Activated T-helper 9 cell treated with anti-CD3 and anti-CD28 coated beads, Interleukin-2, amount 50 U/mL, for 16 hours (primary cell): ENCODE measurements around the gene MACIR.
A peak's percentile ranks its signal among the peaks of the same experiment; 100 is the strongest.

Experiments used
- DNase-seq: peaks from one replicate; pipeline ENCODE4 v3.0.0-alpha.2; 2020; ENCODE audit warnings: low read depth

Gene MACIR

GRCh38 chr5:103245761-103246160 lies 12.8 kb upstream of the MACIR start:
- no peak for DNase-seq

DNA sequence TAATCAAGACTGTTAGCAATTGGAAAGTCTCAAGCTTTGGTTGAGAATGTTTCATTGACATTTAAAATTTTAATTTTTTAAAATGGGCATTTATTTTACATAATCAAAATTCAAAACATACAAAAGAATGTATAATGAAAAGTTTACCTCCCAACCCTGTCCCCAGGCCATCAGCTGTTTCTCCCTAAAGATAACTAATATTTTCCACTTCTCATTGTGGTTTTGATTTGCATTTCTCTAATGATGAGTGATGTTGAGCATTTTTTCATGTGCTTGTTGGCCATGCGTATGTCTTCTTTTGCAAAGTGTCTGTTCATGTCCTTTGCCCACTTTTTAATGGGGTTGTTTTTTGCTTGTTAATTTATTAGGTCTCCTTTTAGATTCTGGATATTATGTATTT lies 11.4 kb upstream of the MACIR start:
- DNase-seq, result no peak

DNA sequence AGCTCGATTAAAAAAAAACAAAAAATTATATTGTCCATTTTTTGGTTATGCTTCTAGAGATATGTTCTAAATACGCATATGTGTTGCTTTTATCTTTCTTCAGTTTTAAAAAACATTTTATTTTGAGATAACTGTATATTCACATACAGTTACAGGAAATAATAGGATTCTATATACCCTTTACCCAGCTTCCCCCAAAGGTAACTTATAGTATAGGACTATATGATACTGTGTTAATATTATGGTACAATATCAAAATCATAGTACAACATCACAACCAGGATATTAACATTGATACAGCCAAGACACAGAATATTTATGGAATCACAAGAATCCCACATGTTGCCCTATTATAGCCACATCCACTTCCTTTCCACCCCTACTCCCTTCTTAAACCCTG lies 9.5 kb upstream of the MACIR start:
- DNase-seq, result no peak

DNA sequence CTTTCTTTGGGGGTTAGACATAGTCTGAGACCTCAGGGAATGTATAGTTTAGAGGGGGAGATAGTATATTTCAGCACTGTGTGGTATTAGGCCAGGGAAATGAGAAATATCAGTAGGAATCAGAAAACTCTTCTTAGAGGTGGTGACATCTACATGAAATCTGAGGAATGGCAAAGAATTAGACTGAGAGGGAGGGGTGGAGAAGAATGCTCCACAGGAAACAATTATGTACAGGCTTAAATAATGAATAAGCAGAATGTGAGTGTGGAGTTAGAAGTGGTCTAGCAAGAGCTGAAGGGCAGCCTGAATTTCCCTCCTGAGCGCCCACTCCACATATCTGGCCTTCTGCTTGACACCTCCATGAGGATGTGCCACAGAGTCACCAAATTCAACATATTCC lies 3.6 kb upstream of the MACIR start:
- no peak for DNase-seq

DNA sequence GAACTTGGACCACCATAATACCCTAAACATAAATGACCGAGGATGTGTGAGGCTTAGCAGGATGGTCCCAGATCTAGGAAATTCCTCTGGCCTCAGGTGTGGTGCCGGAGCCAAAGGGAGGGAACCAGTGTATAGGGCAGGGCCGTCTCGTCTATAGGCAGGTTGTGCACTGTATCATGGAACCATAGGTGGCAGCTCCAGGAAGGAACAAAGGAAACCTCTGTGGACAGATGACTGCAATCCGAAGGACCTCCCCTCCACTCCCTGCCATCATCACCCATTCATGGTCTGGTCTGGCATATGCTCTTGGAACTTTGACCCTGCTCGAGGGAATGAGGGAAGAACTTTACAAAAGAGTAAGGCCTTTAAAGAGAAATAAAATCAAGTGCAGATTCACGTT lies 2.9 kb upstream of the MACIR start:
- no peak for DNase-seq

DNA sequence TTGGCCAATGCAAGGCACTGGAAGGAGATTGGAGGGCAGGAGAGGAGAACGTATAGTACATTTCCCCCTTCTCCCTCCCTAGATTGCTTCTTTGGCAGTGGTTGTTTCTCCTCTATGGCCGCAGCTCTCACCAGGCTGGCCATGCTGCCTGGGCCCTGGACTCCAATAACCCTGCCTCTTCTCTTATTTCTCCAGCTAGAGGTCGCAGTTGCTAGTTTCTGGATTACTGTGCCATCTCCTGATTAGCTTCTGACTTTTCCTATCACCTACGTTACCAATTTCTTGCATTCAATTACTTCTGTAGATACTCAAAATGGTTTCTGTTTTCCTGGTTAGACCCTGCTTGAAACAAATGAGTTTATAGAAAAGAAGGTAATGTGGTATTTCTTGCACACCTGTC lies 2.4 kb upstream of the MACIR start:
- DNase-seq, result no peak

GRCh38 chr5:103258957-103259704 lies 568 bp downstream of the MACIR start:
- peak; percentile 49 for DNase-seq

DNA sequence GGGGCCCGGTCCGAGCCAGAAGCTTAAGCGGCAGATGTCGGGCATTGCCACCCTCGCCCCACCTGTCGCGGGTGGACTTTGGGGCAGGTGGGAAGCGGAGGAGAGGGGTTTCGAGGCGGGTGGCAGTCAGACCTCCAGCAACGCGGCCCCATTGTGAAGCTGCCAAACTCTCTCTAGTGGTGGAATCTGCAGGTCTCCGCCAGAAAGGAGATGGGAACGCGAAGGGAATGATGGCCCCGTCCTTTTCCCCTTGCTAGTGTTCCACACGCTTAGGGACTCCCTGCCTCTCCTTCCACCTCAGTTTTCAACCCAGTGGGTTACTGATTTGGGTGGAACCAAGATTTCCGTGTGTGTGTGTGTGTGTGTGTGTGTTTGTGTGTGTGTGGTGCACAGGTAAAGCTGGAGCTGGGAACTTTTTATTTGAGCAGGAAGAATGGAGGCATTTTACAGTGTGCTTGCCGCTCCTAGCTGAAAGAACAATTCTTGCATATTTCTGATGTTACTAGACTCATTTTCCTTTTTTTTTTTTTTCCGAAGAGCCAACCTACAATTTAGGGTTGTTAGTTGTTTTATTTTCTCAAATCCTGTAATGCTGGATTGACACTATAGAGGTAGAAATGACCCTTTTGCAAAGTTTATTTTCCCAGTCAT lies 1.3 kb downstream of the MACIR start:
- no peak for DNase-seq

GRCh38 chr5:103260951-103261350 lies 2.4 kb downstream of the MACIR start:
- no peak for DNase-seq

DNA sequence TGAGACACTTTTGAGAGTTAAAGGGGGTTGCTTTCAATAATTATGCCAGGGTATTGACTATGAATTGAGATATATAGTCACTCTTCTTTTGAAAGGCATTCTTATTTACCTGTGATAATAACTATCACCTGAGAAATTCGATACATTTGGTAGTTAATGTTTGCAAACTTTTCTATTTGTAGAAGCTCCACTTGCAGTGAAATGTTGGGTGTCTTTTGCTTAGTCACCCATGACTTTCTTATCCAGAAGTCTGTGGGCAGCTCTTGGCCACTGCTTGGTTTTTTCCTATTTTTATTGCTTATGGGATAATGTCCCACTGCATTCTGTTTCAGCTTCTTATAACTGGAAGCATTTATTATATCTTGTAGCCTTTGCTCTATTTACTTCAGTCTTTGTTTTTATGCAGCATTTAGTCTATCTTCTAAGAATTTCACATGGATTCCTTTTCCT lies 3.9 kb downstream of the MACIR start:
- no peak for DNase-seq

GRCh38 chr5:103263054-103263453 lies 4.5 kb downstream of the MACIR start:
- no peak for DNase-seq

DNA sequence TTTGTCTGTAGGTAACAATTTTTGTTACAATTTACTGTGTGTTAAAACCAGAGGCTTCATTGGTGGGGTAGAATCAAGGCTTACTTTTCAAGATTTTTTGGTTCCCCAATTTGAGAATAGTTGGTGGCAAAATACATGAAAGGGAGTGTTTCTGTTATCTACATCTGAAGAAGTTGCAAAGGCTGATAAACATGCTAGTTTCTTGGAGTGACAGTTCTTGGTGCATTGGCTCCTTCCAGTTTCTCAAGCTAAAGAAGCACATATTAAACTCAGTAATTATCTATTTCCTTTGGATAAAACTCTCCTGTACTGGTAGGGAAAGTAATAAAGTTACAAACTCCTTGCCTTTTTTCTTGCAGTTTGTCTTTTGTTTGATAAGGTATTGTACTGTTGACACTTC lies 5.9 kb downstream of the MACIR start:
- no peak for DNase-seq

- no peak for DNase-seq
Observed at GRCh38 chr5:103270581-103270980, 12.0 kb downstream of the MACIR start.

DNA sequence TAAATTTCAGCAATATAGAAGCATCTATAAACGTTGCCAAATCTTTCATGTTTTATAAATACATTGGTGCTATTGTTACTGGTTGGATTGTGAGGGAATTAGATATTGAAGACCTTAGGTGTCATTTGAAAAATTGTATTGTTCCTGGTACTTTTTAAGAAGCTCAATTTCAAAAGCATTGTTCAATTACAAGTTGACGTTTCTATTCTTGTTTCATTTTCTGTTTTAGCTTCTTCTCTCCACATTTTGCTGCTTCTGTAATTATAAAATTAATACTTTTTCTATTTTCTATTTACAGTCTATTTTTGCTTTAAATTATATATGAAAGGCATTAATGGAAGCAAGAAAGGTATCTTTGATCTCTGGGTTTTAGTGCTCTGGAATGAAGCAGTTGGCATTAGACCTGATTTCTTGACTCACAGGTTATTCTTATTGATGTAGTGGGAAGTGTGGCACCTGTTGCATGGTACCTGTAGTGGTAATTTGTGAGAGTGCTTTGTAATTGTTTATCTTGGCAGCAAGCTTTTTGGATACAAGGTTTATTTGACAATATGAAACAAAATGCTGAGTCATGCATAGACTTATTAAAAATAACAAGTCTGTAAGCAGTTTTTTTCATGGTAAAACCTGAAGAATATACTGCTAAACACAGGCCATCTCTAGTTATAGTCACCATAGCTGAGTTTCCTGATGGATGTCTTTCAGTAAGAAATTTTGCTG lies 13.2 kb downstream of the MACIR start:
- DNase-seq, result no peak

GRCh38 chr5:103272377-103272776 lies 13.8 kb downstream of the MACIR start:
- no peak for DNase-seq

DNA sequence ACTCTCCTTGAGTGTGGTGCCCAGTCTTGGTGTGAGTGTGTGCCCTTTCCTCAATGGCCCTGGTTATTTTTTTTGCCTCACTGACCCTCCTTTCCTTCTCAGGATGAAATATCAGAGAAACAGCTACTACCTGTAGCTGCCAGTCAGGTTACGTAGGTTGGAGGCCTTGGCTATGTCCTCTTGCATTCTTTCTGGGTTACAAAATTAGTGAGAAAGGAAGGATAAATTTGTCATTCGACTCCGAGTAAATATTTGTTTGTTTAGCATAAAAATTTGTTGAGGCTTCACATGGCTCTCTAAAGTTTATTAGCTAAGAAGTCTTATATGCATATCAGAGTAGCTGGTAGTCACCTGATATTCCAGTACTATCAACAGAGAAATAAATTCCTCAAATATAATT lies 15.4 kb downstream of the MACIR start:
- no peak for DNase-seq

DNA sequence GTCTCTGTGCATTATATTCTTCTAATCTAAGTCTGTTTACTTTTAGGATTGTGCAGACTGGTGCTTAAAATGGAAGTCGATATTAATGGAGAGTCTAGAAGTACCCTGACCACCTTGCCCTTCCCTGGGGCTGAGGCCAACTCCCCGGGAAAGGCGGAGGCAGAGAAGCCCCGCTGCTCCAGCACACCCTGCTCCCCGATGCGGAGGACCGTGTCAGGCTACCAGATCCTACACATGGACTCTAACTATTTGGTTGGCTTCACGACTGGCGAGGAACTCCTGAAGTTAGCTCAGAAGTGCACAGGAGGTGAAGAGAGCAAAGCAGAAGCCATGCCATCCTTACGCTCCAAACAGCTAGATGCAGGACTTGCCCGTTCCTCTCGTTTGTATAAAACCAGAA lies 17.3 kb downstream of the MACIR start:
- no peak for DNase-seq

GRCh38 chr5:103280967-103281366 lies 22.4 kb downstream of the MACIR start:
- DNase-seq, result no peak

GRCh38 chr5:103283120-103283519 lies 24.6 kb downstream of the MACIR start:
- DNase-seq, result no peak

DNA sequence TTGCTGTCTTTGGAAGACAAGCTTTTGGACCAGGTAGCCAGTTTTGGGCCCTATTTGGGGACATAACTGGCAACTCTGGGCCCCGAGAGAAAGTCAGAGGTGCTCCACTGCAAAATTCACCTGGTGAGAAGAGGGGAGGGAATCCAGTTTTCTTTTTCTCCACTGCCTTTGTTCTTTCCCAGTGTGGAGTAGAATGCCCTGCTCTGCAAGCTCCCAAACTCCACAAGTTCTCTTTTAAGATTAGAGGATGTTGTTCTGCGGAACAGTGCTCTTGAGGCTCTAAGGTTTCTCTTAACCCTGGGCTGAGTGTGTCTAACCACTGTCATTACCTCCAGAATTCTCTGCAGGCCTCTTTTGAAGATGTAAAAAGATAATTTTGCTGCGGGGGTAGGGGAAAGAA lies 25.3 kb downstream of the MACIR start:
- no peak for DNase-seq

DNA sequence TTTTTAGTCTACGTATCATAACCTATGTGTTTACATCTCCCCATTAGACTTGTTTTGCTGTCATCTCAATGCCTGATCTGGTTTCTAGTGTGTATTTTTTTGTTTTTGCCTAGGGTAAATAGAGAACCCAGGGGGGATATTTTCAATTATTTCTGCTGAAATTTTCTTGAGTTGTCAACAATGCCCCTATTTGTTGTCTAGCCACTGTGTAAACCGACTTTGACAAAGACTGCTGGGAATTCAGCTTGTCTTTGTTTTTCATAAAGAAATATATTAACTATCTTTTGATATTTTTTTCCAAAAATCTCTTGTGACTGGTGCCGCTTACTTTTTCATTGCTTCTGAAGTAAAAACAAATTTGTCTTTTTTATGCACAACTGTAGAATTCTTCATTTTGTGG lies 28.1 kb downstream of the MACIR start:
- DNase-seq, result no peak

GRCh38 chr5:103289024-103289423 lies 30.5 kb downstream of the MACIR start:
- no peak for DNase-seq

DNA sequence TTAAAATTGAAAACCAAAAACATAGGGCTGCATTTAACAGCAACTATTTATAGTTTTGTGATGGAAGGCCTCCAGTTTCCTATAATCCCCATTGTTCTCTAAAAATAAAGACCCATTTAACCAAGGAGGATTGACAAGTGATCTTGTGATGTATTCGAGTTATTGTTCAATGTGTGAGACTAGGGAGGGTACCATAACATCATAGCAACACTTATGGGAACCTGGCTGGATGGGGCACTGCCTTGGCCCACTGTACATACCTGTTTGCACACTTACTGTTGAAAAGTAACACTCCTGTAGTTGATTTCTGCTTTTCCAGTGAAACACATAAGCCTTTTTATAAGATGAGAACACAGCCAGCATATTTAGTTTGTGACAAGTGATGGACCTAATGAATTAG lies 32.3 kb downstream of the MACIR start:
- DNase-seq, result no peak
